AG04450 (cell line): ENCODE data around the gene ANGPTL2. TPM values are rescaled to one million over a fixed set of nuclear protein-coding genes. Genes with fewer than 3 reads are reported as not detected.

ENCODE experiments used
- CTCF ChIA-PET: fragments of 300-600, 350-600 bp; formaldehyde crosslinking; extraction: SDS; loops from one replicate; lab custom pipeline; 2022; ENCODE audit warnings: antibody characterized with exemption, inconsistent platforms; lab: Charles Lee
- POLR2A ChIA-PET: fragments of 350-600 bp; formaldehyde crosslinking; extraction: SDS; loops from one replicate; lab custom pipeline; 2021; ENCODE audit warnings: antibody characterized with exemption, inconsistent platforms; lab: Yijun Ruan, JAX
- DNase-seq: peaks from one replicate; pipeline ENCODE4 v3.0.0-alpha.2; 2011; ENCODE audit warnings: low read depth, low spot score
- H3K27ac ChIP-seq: one replicate; pipeline ENCODE4 v1.5.1; 2012; ENCODE audit warnings: low read depth, low read length, control low read depth
- H3K27me3 ChIP-seq: one replicate; pipeline ENCODE4 v1.6.0; 2012; ENCODE audit warnings: low read length; ENCODE audit not compliant: control insufficient read depth, insufficient read depth
- H3K4me3 ChIP-seq: 2 replicates; pipeline ENCODE4 v1.5.1; 2011; ENCODE audit warnings: mild to moderate bottlenecking, low read depth, low read length, control low read depth
- H3K9me3 ChIP-seq: 2 replicates; pipeline ENCODE4 v1.5.1; 2012; ENCODE audit warnings: low read length; ENCODE audit not compliant: control insufficient read depth, insufficient read depth
- CTCF ChIP-seq: IDR thresholded peaks from 2 replicates; pipeline ENCODE4 v1.5.1; 2011; ENCODE audit warnings: low read depth, low read length, control low read depth, inconsistent platforms
- polyA plus RNA-seq: library from polyadenylated mRNA; depleted of rRNA; stranded (reverse); fragments of >200 nt; gene quantifications from 2 replicates; pipeline ENCODE4 v1.2.3, GENCODE V29; 2011; rRNA removed

The ANGPTL2 gene
- polyA plus RNA-seq, 1 experiment, result 108 TPM

GRCh38 chr9:127038531-127038930 lies 83.9 kb downstream of the ANGPTL2 start:
- Histone ChIP-seq H3K27me3 (no peaks in the 10 kb centered on the region), H3K27ac (no peak overlapping the region), H3K9me3 (no peaks in the 10 kb centered on the region), H3K4me3 (no peak overlapping the region)
- ChIA-PET CTCF (interaction anchor here (1.3 to 2.0 kb wide), 2 partner anchors 10 to 73 kb away, joined by 3 to 7 read pairs; no protein-coding TSS in a partner anchor), POLR2A (no interaction called here)
- no peak for DNase-seq
- no peak for TF ChIP-seq CTCF

Other genes with a start within 250 kb of the ANGPTL2 start
- 4.4 and 4.6 TPM in 2 replicates for gene RALGPS1, start 207.9 kb downstream of the ANGPTL2 start, polyA plus RNA-seq
- gene GARNL3, start 142.1 kb upstream of the ANGPTL2 start, polyA plus RNA-seq, result 2.2 and 2.7 TPM in 2 replicates